Neural crest cell (in vitro differentiated cells): ENCODE measurements around the gene WRAP73. TPM values are rescaled to one million over a fixed set of nuclear protein-coding genes. Genes with fewer than 3 reads are reported as not detected.

Experiments
- DNase-seq: peaks from one replicate; pipeline ENCODE4 v3.0.0; 2021; ENCODE audit warnings: low read depth, mixed read lengths, low spot score
- H3K27ac Mint-ChIP-seq: one replicate; pipeline ENCODE4 v1.8.0; 2021; ENCODE audit warnings: mild to moderate bottlenecking, mixed read lengths; ENCODE audit not compliant: unreplicated experiment
- H3K27me3 Mint-ChIP-seq: 2 replicates; pipeline ENCODE4 v1.8.0; 2021; ENCODE audit warnings: low read depth, mild to moderate bottlenecking, mixed read lengths
- H3K36me3 Mint-ChIP-seq: 2 replicates; pipeline ENCODE4 v1.8.0; 2021; ENCODE audit warnings: low read depth, mild to moderate bottlenecking, mixed read lengths
- H3K4me1 Mint-ChIP-seq: 2 replicates; pipeline ENCODE4 v1.8.0; 2021; ENCODE audit warnings: mixed read lengths
- H3K4me3 Mint-ChIP-seq: one replicate; pipeline ENCODE4 v1.8.0; 2021; ENCODE audit warnings: mild to moderate bottlenecking, mixed read lengths
- H3K9me3 Mint-ChIP-seq: 2 replicates; pipeline ENCODE4 v1.8.0; 2021; ENCODE audit warnings: mixed read lengths
- CTCF ChIP-seq: fragments of 200-600 bp; sonication (generic); conservative IDR thresholded peaks from 2 replicates; pipeline ENCODE4 v1.5.0; 2021; ENCODE audit warnings: antibody characterized with exemption, mild to moderate bottlenecking
- total RNA-seq: library from RNA; stranded (reverse); gene quantifications from 2 replicates; pipeline ENCODE4 v1.2.1, GENCODE V29; 2021

Gene WRAP73
- total RNA-seq, 1 donor from 2014 or later: 28.9 TPM

- Mint-ChIP-seq H3K27ac (no peak overlapping the region), H3K4me1 (peaks cover 21% of the 10 kb centered on the region), H3K9me3 (no peaks in the 10 kb centered on the region), H3K4me3 (peak overlapping the region; percentile 54), H3K27me3 (peaks cover 5% of the 10 kb centered on the region), H3K36me3 (no peaks in the 10 kb centered on the region)
- DNase-seq: no peak
- no peak for TF ChIP-seq CTCF
Measured at GRCh38 chr1:3628445-3628844, 21.5 kb downstream of the WRAP73 start.

- DNase-seq: no peak
- Mint-ChIP-seq H3K27me3 (peaks cover 8% of the 10 kb centered on the region), H3K4me1 (peaks cover 22% of the 10 kb centered on the region), H3K27ac (no peak overlapping the region), H3K4me3 (no peak overlapping the region), H3K36me3 (no peaks in the 10 kb centered on the region), H3K9me3 (no peaks in the 10 kb centered on the region)
- no peak for TF ChIP-seq CTCF
Measured at GRCh38 chr1:3627515-3628253, 22.2 kb downstream of the WRAP73 start.

- no peaks in the 10 kb centered on the region for H3K9me3 Mint-ChIP-seq
- H3K27me3 Mint-ChIP-seq: peaks cover 8% of the 10 kb centered on the region
- H3K4me1 Mint-ChIP-seq: peaks cover 22% of the 10 kb centered on the region
- DNase-seq: no peak
- TF ChIP-seq CTCF: no peak
- peak overlapping the region; percentile 83 for H3K4me3 Mint-ChIP-seq
- no peaks in the 10 kb centered on the region for H3K36me3 Mint-ChIP-seq
- H3K27ac Mint-ChIP-seq: no peak overlapping the region
Measured at GRCh38 chr1:3626025-3626424, 23.9 kb downstream of the WRAP73 start.

- no peak for TF ChIP-seq CTCF
- Mint-ChIP-seq H3K4me3 (peak overlapping the region; percentile 93), H3K36me3 (no peaks in the 10 kb centered on the region), H3K9me3 (no peaks in the 10 kb centered on the region), H3K4me1 (peaks cover 22% of the 10 kb centered on the region), H3K27me3 (peaks cover 8% of the 10 kb centered on the region), H3K27ac (no peak overlapping the region)
- DNase-seq: no peak
Measured at GRCh38 chr1:3625151-3625907, 24.6 kb downstream of the WRAP73 start.

- H3K27ac Mint-ChIP-seq: no peak within 1 kb of the TSS
- no peaks in the 10 kb centered on the region for H3K9me3 Mint-ChIP-seq
- peak within 1 kb of the TSS; percentile 93 for H3K4me3 Mint-ChIP-seq
- H3K4me1 Mint-ChIP-seq: peaks cover 22% of the 10 kb centered on the region
- no peak for TF ChIP-seq CTCF
- DNase-seq: peak; percentile 99
- H3K36me3 Mint-ChIP-seq: no peaks in the 10 kb centered on the region
- H3K27me3 Mint-ChIP-seq: peaks cover 13% of the 10 kb centered on the region
Measured at GRCh38 chr1:3624200-3625136, 25.4 kb downstream of the WRAP73 start, which contains the start of gene TPRG1L. Gene TPRG1L (plus strand): TSS chr1:3625015. CDS start chr1:3625073, 58 bp downstream.
